Lower leg skin (tissue), 3 donors: ENCODE results near the gene RRP36.

Experiments
- POLR2A ChIP-seq, 2 donors: fragments of 450-650 bp; IDR thresholded peaks; one replicate each; pipeline ENCODE4 v1.6.1; 2016 to 2017; ENCODE audit warnings: antibody characterized with exemption in 2 of 2, mild to moderate bottlenecking in 1 of 2, moderate library complexity in 1 of 2
- TF ChIP-seq, protein P1 (sequence below), 3 donors: fragments of 450-650 bp; IDR thresholded peaks; one replicate each; pipeline ENCODE4 v1.5.1; 2016; ENCODE audit warnings: antibody characterized with exemption in 3 of 3, mild to moderate bottlenecking in 3 of 3, moderate library complexity in 2 of 3

- TF ChIP-seq, protein P1, sequence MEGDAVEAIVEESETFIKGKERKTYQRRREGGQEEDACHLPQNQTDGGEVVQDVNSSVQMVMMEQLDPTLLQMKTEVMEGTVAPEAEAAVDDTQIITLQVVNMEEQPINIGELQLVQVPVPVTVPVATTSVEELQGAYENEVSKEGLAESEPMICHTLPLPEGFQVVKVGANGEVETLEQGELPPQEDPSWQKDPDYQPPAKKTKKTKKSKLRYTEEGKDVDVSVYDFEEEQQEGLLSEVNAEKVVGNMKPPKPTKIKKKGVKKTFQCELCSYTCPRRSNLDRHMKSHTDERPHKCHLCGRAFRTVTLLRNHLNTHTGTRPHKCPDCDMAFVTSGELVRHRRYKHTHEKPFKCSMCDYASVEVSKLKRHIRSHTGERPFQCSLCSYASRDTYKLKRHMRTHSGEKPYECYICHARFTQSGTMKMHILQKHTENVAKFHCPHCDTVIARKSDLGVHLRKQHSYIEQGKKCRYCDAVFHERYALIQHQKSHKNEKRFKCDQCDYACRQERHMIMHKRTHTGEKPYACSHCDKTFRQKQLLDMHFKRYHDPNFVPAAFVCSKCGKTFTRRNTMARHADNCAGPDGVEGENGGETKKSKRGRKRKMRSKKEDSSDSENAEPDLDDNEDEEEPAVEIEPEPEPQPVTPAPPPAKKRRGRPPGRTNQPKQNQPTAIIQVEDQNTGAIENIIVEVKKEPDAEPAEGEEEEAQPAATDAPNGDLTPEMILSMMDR (IDR thresholded peaks at IDR 0.05): no peak
- peak in 1 of 2 donors; percentile 5 for TF ChIP-seq POLR2A (IDR thresholded peaks at IDR 0.05)
Measured at GRCh38 chr6:42978839-42979522, 42.4 kb upstream of the RRP36 start, which contains the start of gene PEX6.
